ENCODE measurements around the gene NFIA.

DNA sequence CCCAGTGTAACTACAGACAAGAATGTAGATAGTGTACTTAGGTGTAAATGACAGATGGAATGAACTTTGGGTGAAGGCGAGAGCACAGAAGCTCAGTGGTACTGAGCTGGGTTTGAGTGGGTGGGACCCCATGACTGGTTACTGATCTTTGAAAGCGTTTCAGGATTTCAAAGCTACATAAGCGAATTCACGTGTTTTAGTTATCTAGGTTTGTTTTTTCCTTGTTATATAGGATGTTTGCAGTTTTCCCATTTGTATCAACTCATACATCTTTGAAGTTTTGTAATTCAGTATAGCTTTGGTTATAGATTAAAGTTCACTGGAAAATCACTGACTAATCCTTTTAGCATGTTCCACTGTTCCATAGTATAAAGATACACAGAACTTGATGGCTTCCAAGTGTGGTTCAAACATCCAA lies 182.5 kb downstream of the NFIA start:
- TF ChIP-seq, protein P1, sequence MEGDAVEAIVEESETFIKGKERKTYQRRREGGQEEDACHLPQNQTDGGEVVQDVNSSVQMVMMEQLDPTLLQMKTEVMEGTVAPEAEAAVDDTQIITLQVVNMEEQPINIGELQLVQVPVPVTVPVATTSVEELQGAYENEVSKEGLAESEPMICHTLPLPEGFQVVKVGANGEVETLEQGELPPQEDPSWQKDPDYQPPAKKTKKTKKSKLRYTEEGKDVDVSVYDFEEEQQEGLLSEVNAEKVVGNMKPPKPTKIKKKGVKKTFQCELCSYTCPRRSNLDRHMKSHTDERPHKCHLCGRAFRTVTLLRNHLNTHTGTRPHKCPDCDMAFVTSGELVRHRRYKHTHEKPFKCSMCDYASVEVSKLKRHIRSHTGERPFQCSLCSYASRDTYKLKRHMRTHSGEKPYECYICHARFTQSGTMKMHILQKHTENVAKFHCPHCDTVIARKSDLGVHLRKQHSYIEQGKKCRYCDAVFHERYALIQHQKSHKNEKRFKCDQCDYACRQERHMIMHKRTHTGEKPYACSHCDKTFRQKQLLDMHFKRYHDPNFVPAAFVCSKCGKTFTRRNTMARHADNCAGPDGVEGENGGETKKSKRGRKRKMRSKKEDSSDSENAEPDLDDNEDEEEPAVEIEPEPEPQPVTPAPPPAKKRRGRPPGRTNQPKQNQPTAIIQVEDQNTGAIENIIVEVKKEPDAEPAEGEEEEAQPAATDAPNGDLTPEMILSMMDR (conservative IDR thresholded peaks at IDR 0.05 in 1 of 2, IDR thresholded peaks at IDR 0.05 in 1 of 2; ENCODE audit: low read depth in 1 of 2, low read length in 2 of 2), result no peak
- no peak for TF ChIP-seq EZH2 (IDR thresholded peaks at IDR 0.05; ENCODE audit: low read length, missing control alignments)

Data from fibroblast of lung (primary cell).